Measurements from ENCODE around the gene GRID2. TPM values are rescaled to one million over a fixed set of nuclear protein-coding genes. Genes with fewer than 3 reads are reported as not detected.

The GRID2 gene
- polyA plus RNA-seq, 1 of the 3 experiments (the other 2 are of a cell fraction) = not detected

DNA sequence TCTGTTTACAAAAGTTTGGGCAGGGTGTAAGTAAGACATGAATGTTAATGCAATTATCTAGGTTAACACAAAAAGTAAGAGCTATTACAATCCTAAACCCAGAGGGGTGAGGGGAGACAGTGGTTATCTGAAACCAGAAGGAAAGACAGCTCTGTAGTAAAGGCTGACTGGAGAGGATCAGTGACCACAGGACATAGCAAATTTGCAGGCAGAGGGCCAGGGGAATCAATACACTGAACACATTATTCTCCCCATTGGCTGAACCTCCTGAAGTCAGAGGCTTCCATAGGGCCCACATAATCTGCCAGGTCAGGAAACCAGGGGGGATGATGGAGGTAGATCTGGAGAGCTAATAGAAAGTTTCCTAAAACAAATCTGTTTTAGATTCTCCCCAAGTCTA is 835.4 kb downstream of the GRID2 start:
- H3K79me2 ChIP-seq (ENCODE audit: insufficient read depth) = no peaks in the 10 kb centered on the region
- H3K4me3 ChIP-seq (ENCODE audit: low read depth in 2 of 2, low read length in 1 of 2) = no peak overlapping the region
- no peaks in the 10 kb centered on the region for H3K9me3 ChIP-seq
- DNase-seq = no peak
- no peak overlapping the region for H3K4me2 ChIP-seq
- H3K4me1 ChIP-seq (ENCODE audit: control insufficient read depth in 1 of 2, insufficient read depth in 2 of 2, low read depth in 1 of 2, low read length in 1 of 2) = no peaks in the 10 kb centered on the region; a peak in 1 of 4 replicates
- no peak overlapping the region for H3K9ac ChIP-seq
- H3F3A ChIP-seq (replicated peaks; ENCODE audit: insufficient read depth) = no peaks in the 10 kb centered on the region
- H3K27me3 ChIP-seq (ENCODE audit: insufficient read depth) = no peaks in the 10 kb centered on the region
- H2AFZ ChIP-seq (ENCODE audit: low read depth) = no peak overlapping the region
- ChIA-PET POLR2A (no interaction called here), CTCF (no interaction called here)
- no peaks in the 10 kb centered on the region for H3K36me3 ChIP-seq (replicated peaks in 1 of 2; ENCODE audit: control insufficient read depth in 1 of 2, insufficient read depth in 2 of 2, low read length in 1 of 2)
- no peaks in the 10 kb centered on the region for H4K20me1 ChIP-seq (ENCODE audit: insufficient read depth)
- no peaks in the 10 kb centered on the region for H3K9me2 ChIP-seq
- H3K27ac ChIP-seq (ENCODE audit: low read depth in 2 of 2, low read length in 1 of 2) = no peak overlapping the region
- TF ChIP-seq CHD2 (IDR thresholded peaks at IDR 0.05; ENCODE audit: low read length, partially characterized antibody) = no peak
- no peak for TF ChIP-seq SIN3A (IDR thresholded peaks at IDR 0.05; ENCODE audit: borderline replicate concordance, low read depth, low read length)
- TF ChIP-seq TEAD4 (IDR thresholded peaks at IDR 0.05; ENCODE audit: borderline replicate concordance, insufficient read depth) = no peak
- TF ChIP-seq NRF1 (IDR thresholded peaks at IDR 0.05; ENCODE audit: low read depth, low read length) = no peak
- no peak for TF ChIP-seq NFIC (IDR thresholded peaks at IDR 0.05; ENCODE audit: borderline replicate concordance)
- TF ChIP-seq PBX3 (IDR thresholded peaks at IDR 0.05) = no peak
- no peak for TF ChIP-seq RFX5 (IDR thresholded peaks at IDR 0.05; ENCODE audit: low read length)
- TF ChIP-seq MEF2A (IDR thresholded peaks at IDR 0.05; ENCODE audit: borderline replicate concordance, low read depth) = no peak
- no peak for TF ChIP-seq RCOR1 (IDR thresholded peaks at IDR 0.05; ENCODE audit: low read length)
- TF ChIP-seq REST (IDR thresholded peaks at IDR 0.05; ENCODE audit: low read depth, low read length) = no peak
- TF ChIP-seq, protein P1, sequence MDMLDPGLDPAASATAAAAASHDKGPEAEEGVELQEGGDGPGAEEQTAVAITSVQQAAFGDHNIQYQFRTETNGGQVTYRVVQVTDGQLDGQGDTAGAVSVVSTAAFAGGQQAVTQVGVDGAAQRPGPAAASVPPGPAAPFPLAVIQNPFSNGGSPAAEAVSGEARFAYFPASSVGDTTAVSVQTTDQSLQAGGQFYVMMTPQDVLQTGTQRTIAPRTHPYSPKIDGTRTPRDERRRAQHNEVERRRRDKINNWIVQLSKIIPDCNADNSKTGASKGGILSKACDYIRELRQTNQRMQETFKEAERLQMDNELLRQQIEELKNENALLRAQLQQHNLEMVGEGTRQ (IDR thresholded peaks at IDR 0.05; ENCODE audit: borderline replicate concordance, low read depth, low read length) = no peak
- TF ChIP-seq ELF1 (IDR thresholded peaks at IDR 0.05) = no peak
- TF ChIP-seq USF1 (IDR thresholded peaks at IDR 0.05; ENCODE audit: borderline replicate concordance, low read depth) = no peak
- TF ChIP-seq FOXM1 (IDR thresholded peaks at IDR 0.05; ENCODE audit: low read depth) = no peak
- no peak for TF ChIP-seq GATA2 (CRISPR knock-in tag; IDR thresholded peaks at IDR 0.05)
- no peak for TF ChIP-seq EZH2phosphoT487 (IDR thresholded peaks at IDR 0.05; ENCODE audit: borderline replicate concordance, low read depth)
- TF ChIP-seq GABPA (IDR thresholded peaks at IDR 0.05; ENCODE audit: low read depth) = no peak
- TF ChIP-seq ZBTB33 (IDR thresholded peaks at IDR 0.05; ENCODE audit: borderline replicate concordance, low read depth) = no peak
- TF ChIP-seq, protein P2, sequence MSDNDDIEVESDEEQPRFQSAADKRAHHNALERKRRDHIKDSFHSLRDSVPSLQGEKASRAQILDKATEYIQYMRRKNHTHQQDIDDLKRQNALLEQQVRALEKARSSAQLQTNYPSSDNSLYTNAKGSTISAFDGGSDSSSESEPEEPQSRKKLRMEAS (IDR thresholded peaks at IDR 0.05; ENCODE audit: low read depth) = no peak

All from SK-N-SH (cell line).